Tibial nerve (tissue), 3 donors: ENCODE measurements around the gene PROK2.

Experiments
- CTCF ChIP-seq, 5 experiments: fragments of 200-600 bp in 3 of 5; fragments of 450-650 bp in 2 of 5; sonication (generic) in 3 of 5; IDR thresholded peaks; one replicate each; pipeline ENCODE4 v1.5.1; 2016 to 2019; ENCODE audit warnings: antibody characterized with exemption in 5 of 5, mild to moderate bottlenecking in 3 of 5, moderate library complexity in 2 of 5
- POLR2A ChIP-seq, 2 donors: fragments of 450-650 bp; IDR thresholded peaks; one replicate each; pipeline ENCODE4 v1.6.1; 2017; ENCODE audit warnings: antibody characterized with exemption in 2 of 2, mild to moderate bottlenecking in 2 of 2, moderate library complexity in 2 of 2

- TF ChIP-seq CTCF (IDR thresholded peaks at IDR 0.05) (no peak), POLR2A (IDR thresholded peaks at IDR 0.05) (no peak)
These were observed 17.0 kb upstream of the PROK2 start for GRCh38 chr3:71801986-71802385.
